IPS DF 4.7 (cell line): Measurements from ENCODE around the gene GRIA1.

Experiments used
- DNase-seq: peaks from one replicate; pipeline ENCODE4 v3.0.0-alpha.2; 2013; ENCODE audit warnings: low spot score; ENCODE audit errors: extremely low read depth

Gene GRIA1

GRCh38 chr5:153498516-153498915, 8.0 kb downstream of the GRIA1 start:
- no peak for DNase-seq

GRCh38 chr5:153500178-153500577, 9.7 kb downstream of the GRIA1 start:
- no peak for DNase-seq

DNA sequence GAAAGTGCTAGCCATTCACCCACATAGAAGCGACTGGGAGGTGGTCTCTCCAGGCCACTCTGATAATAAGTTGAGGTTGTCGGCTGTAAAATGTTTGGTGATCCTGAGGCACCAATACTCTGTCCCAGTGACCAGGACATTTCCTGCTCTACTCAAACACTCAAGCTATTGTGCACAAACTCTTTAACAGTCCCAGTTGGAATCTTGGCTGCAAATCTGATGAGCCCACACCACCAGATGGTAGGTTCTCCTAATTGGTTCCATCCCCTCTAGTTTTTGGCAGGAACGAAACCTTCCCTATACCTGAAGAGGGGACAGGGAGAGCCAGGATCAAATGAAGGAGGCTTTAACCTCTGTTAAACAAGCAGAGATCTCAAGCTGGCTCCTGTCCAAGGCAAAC, 14.3 kb downstream of the GRIA1 start:
- DNase-seq, result no peak

DNA sequence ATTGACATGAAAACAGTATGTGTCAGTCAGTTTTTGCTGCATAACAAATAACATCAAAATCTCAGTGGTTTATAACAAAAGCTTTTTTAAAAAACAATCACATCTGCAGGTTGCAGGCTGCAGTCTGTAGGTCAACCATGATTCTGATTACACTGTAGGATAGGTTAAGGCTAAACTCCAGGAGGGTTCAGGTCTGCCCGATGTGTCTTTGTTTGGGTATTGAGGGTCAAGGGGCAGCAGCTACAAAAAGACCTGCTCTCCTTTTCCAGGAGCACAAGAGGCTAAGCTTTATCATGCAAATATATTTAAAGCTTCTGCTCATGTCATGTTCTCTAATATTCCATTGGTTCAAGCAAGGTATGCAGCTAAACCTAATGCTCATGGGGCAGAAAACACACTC, 18.2 kb downstream of the GRIA1 start:
- no peak for DNase-seq

GRCh38 chr5:153511622-153512021, 21.2 kb downstream of the GRIA1 start:
- no peak for DNase-seq

DNA sequence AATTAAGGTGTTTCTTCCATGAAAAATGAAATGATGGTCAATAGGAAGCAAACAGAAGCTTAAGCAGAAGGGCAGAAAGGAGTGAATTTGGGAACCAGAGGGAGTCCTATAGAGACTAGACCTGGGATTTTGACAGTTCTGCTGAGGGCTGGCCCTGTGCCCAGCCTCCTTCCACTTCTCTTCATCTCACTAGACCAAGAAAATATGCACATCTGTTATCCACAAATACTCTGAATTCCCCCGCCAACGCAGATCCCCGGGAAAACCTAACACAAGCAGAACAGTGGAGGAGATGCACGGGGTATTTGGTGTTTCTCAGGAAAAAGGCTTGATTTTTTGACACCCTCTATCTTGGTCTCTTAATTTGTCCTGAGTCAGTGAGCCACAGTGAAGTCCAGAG, 22.7 kb downstream of the GRIA1 start:
- no peak for DNase-seq

DNA sequence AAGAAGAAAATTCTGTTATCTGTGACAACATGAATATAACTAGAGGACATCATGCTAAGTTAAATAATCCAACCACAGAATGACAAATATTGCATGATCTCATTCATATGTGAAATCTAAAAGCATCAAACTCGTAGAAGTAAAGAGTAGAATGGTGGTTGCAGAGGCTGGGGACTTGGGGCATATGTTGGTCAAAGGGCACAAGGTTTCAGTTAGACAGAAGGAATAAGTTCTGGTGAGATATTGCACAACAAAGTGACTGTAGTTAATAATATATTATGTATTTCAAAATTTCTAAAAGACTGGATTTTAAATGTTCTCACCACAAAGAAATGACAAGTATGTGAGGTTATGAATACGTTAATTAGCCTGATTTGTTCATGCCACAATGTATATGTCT, 24.8 kb downstream of the GRIA1 start:
- DNase-seq, result no peak

DNA sequence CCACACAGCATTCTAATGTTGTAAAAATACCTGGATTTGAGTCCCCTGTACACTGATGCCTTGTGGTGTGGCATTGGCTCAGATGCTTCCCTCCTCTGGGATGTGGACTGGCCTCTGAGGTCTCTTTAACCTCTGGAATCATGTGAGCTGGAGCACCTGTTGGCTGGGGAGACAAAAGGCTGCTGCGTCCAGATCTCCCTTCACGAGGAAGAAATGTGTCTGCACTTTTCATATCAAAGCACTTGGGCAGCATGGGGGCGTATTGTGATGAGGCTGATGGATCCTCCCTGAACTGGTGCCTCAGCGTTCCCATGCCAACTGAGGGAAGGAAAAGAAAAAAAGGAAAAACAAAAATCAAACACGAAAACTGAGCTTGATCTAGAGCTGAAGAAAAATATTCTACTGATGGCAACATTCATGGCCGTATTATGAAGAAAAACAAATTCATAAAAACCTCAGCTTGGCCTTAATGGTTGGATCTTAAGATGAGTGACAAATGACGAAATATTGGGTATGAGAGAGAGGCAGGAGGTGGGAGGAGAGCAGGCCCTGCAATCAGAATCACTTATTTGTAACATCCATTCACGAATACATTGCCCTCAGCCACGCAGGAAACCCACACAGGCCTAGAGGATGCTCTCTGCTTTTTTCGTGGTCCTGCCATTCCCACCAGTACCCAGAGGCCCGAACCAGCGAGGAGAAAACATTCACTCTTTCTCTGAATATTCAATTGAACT, 26.2 kb downstream of the GRIA1 start:
- DNase-seq, result no peak

DNA sequence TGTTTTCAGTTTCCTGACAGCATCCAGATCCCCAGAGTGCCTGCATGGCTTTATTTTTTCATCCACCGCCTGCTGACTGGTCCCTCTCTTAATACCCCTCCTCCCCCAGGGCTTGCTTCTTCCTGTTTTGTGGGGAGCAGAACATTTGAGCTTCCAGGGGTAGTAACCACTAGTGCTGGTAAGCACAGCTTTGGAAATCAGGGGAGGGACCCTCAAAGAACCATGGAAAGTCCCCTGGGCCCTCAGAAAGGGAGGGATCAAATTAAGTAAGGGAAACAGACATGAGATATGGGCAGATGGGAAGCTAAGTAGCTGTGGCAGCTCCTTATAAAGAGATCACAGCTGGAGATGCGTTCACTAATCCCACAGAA, 26.8 kb downstream of the GRIA1 start:
- no peak for DNase-seq

- no peak for DNase-seq
Observed at GRCh38 chr5:153520137-153520536, 29.7 kb downstream of the GRIA1 start.

DNA sequence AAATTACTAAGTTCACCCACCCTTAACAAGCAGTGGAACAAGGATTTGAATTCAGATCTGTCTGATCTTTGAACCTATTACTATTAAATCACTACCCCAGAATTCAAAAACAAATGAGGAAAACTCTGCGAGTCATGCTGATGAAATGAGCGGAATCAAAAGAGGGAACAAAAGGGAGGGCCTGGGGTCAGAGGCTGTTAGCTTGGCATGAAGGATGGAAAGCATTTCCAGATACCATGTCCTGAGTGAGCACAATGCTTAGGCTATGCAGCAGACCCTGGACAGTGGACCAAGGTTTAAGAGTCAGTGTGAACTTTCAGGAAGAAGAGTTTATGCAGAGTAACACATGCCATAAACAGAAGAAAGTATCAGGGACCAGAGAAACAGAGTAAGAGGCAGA, 30.5 kb downstream of the GRIA1 start:
- DNase-seq, result no peak

DNA sequence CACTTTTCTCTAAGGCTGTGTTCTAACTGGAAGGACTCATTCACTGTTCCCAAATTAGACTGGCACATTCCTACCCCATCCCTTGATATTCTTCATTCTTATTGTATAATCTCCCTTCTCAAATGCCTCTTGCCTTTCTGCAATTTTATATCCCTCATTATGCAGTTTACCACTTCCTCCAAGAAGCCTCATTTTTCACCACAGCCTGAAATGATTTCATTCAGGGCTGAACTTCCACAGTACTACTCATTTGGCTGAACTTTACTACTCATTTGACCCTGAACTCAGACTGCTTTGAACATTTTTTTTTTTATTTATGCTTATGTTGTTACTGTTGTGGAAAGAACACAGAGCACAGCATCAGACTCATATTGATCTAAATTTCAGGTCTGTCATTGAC, 32.7 kb downstream of the GRIA1 start:
- no peak for DNase-seq

DNA sequence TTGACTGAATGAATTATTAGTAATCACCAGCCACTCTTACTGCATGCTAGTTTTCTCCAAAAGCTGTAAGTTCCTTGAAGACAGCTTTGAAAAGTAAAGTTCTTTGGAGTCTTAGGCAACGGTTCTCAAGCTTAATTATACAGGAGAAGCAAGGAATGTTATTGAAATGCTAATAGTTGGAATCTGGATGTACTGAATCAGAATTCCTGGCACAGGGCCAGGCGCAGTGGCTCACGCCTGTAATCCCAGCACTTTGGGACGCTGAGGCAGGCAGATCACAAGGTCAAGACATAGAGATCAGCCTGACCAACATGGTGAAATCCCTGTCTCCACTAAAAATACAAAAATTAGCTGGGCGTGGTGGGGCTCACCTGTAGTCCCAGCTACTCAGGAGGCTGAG, 33.4 kb downstream of the GRIA1 start:
- DNase-seq, result no peak

GRCh38 chr5:153525536-153525935, 35.1 kb downstream of the GRIA1 start:
- no peak for DNase-seq

DNA sequence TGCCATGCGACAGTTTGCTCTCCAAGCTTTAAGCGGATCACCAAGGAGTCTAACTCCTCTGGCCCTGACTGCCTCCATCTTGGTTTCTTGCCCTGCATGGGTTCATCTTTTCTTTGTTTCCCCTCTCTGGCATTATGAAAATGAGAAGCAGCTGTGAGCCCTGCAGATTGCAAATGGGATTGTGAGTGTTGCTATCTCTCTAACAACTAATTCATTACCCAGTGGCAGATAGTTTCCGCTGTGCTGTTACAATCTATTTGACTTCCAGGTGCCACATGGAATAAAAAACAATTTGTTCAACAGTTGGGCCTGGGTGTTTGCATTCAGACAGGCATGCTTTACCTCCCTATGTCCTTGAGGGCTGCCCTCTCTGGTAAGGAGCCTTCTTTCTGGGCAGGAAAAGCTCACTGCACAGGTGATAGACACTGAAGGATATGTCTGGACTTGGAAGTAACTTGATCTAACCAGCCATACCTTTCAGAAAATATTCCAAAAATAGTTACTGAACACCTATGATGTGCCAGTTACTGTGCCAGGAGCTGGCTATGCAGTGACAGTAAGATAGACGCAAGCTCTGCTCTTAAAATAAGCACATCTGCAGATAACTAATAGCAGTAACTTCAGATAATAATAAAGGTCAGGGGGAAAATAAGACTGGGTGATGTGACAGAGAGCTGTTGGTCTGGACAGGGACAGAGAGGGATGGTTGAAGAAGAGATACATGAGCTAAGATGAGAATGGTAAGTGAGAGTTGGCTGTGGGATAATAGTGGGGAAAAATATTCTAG, 40.1 kb downstream of the GRIA1 start:
- no peak for DNase-seq

GRCh38 chr5:153533546-153533945, 43.1 kb downstream of the GRIA1 start:
- DNase-seq, result no peak

GRCh38 chr5:153534102-153534501, 43.6 kb downstream of the GRIA1 start:
- no peak for DNase-seq

DNA sequence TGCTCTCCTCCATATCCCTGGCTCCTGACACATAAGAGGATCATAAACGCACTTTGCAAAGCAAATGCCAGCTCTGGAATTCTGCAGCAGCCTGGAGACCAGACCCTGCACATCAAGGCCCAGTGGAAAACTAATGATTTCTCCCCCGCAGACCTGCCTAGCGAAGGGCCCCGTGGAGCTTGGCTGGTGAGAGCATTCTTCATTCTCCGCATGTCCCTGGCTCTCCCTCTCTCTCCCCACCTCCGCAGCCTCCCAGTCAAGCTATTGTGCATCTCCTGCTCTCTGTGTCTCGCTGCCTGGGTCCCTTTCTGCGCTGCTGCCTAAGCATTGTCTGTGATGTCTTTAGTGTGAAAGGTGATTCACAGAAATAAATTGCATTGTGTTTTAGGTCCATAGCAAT, 46.7 kb downstream of the GRIA1 start:
- DNase-seq, result no peak

- DNase-seq, result no peak
Observed at GRCh38 chr5:153539983-153540382, 49.5 kb downstream of the GRIA1 start.

- no peak for DNase-seq
Observed at GRCh38 chr5:153542536-153542935, 52.1 kb downstream of the GRIA1 start.

GRCh38 chr5:153543288-153543687, 52.8 kb downstream of the GRIA1 start:
- DNase-seq, result no peak

DNA sequence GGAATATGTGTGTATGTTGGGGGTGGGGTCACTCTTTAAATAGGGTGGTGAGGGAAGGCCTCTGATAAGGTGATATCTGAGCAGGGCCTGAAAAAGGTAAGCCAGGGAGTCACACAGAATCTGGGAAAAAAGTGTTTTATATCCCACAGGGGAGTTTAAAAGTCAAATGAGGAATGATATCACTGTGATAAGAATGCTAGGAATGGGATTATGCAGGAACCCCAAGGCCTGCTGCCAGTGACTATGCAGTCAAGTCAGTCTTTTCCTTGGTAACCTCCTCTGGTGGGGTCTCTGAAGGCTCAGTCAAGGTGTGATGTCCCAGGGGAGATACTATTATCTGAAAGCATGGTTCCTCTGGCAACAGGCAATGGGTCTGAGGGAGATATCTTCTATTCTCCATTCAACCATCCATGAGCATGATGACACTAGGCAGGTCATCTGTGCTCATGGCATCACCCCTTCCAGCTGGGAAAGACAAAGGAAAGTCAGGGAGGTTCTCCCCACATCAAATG, 53.5 kb downstream of the GRIA1 start:
- DNase-seq, result no peak

GRCh38 chr5:153544706-153545105, 54.2 kb downstream of the GRIA1 start:
- no peak for DNase-seq
